Eye (tissue), 1 donor: ENCODE data around the gene AHNAK2.

Experiments used
- DNase-seq: peaks from one replicate; pipeline ENCODE4 v3.0.0-alpha.2; 2015

AHNAK2 gene

GRCh38 chr14:104936361-104937155 is 41.6 kb downstream of the AHNAK2 start:
- no peak for DNase-seq

- no peak for DNase-seq
These were observed 42.2 kb downstream of the AHNAK2 start for GRCh38 chr14:104935955-104936354.

DNA sequence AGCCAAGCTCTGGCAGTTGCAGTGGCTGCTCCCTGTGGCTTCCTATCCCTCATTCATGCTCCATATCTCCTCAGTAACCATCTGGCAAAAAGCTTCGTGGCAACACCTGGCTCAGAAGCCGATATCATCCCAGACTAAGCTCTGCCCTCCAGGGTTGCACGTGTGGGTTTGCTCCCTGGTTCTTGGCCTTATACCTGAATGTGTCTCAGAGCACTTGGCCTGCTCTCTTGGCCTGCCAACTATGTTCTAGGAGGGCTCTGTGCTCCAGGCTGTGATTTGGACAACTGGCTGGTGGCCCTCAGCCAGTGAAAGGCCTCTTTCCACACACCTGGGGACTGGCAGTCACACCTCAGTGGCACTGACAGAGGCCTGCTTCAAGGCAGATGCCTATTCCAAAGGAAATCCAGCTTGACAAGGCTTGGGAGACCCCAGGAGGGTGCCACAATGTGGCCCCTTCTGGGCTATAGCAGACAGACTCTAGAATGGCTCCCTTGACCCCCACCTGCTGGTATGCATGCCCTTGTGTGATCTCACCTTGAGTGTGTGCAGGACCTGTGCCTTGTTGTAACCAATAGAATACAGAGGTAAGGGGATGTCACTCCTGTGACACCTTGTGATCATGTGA is 43.0 kb downstream of the AHNAK2 start:
- no peak for DNase-seq

GRCh38 chr14:104933746-104934733 is 44.1 kb downstream of the AHNAK2 start:
- peak; percentile 25 for DNase-seq

DNA sequence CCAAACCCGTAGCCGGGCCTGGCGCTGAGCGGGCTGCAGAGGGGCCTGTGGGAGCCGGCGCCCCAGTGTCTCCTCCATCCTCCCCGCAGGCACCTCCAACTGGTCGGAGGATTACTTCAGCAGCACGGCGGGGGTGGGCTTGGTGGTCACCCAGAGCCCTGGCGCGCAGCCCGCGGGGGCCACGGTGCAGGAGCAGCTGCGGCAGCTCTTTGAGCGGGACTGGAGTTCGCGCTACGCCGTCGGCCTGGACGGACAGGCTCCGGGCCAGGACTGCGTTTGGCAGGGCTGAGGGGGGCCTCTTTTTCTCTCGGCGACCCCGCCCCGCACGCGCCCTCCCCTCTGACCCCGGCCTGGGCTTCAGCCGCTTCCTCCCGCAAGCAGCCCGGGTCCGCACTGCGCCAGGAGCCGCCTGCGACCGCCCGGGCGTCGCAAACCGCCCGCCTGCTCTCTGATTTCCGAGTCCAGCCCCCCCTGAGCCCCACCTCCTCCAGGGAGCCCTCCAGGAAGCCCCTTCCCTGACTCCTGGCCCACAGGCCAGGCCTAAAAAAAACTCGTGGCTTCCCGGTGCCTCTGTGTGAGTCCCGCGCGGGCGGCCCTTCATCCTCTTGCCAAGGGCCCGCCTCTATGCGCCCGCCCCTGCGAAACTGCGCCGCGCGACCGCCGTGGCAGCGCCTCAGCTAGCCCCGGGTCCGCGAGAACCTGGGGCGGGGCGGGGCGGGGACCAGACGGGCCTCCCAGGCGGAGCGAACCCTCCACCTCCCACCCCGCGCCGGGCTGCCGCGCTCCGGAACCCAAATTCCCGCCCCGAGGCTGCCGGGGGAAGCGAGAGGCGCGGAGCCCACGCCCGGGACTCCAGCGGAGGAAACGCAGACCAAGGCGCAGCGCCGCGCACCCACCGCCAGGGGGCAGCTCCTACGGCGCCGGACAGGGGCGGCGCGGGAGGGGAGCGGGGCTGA is 45.2 kb downstream of the AHNAK2 start:
- DNase-seq = peak; percentile 95

DNA sequence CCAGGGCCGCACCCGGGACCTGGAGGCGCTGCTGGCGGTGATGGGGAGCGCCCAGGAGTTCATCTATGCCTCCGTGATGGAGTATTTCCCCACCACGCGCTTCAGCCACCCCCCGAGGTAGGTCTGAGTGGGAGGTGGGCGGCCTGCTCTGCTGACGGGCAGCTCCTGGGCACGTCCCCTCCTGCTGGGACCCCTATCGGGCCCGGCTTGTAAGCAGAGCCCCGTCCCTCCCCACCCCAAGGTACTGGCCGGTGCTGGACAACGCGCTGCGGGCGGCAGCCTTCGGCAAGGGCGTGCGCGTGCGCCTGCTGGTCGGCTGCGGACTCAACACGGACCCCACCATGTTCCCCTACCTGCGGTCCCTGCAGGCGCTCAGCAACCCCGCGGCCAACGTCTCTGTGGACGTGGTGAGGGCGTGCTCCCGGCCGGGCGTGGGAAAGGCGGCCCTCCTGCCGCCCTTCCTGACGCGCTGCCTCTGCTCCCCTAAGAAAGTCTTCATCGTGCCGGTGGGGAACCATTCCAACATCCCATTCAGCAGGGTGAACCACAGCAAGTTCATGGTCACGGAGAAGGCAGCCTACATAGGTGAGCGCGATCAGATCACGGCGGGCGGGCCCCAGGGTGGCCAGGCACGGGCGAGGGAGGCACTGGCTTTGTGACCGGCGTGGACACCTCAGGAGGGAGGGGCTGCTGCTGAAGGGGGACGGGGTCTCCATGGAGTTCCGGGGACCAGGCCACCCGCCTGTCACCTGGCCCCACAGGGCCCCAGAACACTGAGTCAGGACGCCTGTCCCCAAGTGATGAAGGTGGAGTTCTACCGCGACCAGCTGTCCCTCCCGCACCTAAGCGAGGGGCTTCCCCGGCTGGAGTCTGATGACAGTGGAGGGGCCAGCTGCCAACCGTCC is 46.2 kb downstream of the AHNAK2 start:
- DNase-seq = peak; percentile 48

DNA sequence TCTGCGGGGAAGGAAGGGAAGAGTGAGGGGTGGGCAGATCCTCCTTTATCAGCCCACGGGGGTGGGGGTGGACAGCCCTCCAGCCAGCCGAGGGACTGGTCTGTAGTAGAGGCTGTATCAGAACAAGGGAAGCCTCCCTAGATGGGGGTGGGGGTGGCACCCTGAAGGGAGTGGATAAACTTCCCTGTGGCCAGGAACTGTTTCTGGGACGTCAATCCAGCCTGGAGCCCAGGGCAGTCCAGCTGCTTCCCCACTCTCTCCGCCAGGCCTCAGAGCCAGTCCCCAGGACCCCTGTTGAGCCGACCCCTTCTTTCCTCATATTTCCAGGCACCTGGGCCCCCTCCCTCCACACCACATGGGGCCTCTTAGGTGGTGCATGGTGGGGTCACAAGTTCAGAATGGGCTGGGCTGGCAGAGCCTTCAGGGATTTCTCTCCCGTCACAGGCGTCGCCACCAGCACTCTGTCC is 46.8 kb downstream of the AHNAK2 start:
- DNase-seq = peak; percentile 39

GRCh38 chr14:104930526-104931303 is 47.5 kb downstream of the AHNAK2 start:
- peak; percentile 26 for DNase-seq

- DNase-seq = no peak
These were observed 48.6 kb downstream of the AHNAK2 start for GRCh38 chr14:104929268-104930230.

DNA sequence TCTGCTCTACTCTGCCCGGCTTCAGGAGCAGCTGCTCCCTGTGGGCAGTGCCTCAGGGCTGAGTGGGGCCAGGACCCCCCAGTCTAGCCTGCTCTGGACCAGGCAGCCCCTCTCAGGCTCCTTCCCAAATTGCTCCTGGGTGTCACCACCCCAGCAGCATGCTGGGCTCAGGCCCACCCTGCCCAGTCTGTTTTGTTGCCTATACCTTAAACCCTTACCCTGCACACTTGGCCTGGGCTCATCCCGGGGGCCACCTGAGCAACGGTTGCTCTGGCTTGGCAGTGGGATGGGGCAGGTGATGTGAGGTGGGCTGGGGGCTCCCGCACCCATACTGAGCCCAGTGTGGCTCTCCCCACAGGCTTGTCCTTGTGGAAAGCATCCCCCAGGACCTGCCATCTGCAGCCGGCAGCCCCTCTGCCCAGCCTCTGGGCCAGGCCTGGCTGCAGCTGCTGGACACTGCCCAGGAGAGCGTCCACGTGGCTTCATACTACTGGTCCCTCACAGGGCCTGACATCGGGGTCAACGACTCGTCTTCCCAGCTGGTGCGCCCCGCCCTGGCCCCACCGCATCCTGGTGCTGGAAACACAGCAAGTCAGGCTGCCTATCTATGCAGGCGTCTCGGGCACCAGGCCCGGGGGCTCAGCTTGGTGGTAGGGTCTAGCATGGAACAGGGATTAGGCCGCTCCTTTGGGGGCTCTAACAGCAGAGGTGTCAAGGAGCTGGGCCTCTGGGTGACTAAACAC is 49.6 kb downstream of the AHNAK2 start:
- DNase-seq = no peak

- no peak for DNase-seq
These were observed 50.3 kb downstream of the AHNAK2 start for GRCh38 chr14:104927901-104928300.

- DNase-seq = no peak
These were observed 50.8 kb downstream of the AHNAK2 start for GRCh38 chr14:104927432-104927816.

DNA sequence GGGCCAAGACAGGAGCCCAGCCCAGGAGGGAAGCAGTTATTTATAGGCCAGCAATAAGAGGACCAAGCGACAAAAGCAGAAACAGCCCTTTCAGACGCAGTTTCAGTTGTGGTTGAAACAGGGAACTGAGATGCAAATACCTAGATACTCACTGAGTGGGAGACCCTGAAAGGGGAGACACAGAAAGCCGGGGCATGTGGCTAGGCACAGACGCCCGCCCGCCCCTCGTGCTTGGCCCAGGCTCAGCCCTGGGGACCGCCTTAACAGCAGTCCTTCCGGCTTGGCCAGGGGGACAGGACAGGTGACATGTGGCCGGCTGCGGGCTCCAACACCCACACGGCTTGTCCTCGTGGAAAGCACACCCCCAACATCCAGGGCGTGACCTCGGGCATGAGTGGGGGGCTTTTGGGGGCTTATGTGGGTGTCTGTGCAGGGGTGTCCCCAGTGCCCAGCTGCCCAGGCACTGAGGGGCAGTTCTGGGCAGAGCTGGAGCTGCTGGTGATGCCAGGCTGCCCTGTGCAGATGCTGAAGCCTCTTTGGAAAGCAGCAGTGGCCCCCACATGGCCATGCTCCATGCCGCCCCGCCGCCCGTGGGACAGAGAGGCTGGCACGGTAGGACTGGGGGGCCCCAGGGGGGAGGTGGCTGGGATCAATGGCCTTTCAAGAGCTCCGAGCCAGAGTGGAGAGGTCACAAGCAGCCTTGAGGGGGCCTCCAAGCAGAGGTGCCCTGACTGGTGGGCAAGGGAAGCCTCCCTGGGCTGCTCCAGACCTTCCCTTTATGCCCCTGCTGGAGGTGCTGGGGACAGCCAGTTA is 51.3 kb downstream of the AHNAK2 start:
- no peak for DNase-seq

- DNase-seq = no peak
These were observed 52.1 kb downstream of the AHNAK2 start for GRCh38 chr14:104925855-104926609.

DNA sequence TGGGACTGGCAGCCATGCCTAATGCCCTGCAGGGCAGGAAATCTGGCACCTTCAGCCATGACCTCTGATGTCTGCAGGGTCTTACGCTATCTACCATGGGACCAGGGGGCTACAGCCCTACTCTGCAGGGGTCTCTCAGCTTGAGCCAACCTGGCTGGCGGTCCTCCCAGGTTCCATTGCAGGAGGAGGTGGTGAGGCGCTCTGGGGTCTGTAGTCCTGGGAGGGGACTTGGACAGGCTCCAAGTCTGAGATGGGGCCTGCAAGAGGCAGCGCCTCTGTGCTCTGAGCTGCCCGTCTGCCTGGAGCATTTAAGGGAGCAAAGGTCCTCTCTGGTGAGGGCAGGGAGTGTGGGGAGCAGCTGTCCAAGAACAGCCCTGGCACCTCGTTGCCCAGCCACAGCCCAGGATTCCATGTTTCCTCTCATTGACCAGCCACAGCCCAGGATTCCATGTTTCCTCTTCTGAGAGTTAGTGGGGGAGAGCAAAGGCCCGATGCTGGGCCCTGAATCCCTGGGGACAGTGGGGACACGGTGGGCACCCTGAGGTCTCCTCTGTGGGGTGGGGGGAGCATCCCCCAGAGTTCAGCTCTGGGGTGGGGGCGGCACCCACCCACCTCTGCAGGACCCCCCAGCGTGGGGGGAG is 52.8 kb downstream of the AHNAK2 start:
- DNase-seq = no peak
